CD4-positive, alpha-beta T cell (primary cell): ENCODE data around the gene BAZ1B. TPM values are rescaled to one million over a fixed set of nuclear protein-coding genes. Genes with fewer than 3 reads are reported as not detected.
A peak's percentile ranks its signal among the peaks of the same experiment; 100 is the strongest.
"Not testable (repeated sequence)": the region's sequence is repeated elsewhere in the genome, so short reads cannot be mapped to it uniquely, and the experiment has no call there.

Experiments
- ATAC-seq: fragments of 200-7000 bp; cut with Tn5 transposase; one replicate; pipeline ENCODE4 v1.10.0; 2022; ENCODE audit warnings: mild to moderate bottlenecking; ENCODE audit not compliant: poor library complexity
- CTCF ChIA-PET: fragments of 350-600 bp; sonication (Branson Sonifier 250); formaldehyde crosslinking; loops from one replicate; lab custom pipeline; 2021; ENCODE audit warnings: antibody characterized with exemption, inconsistent platforms; lab: Charles Lee
- POLR2A ChIA-PET: fragments of 350-600 bp; sonication (Branson Sonifier 250); formaldehyde crosslinking; loops from one replicate; lab custom pipeline; 2021; ENCODE audit warnings: antibody characterized with exemption, inconsistent platforms; lab: Charles Lee
- DNase-seq, 14 experiments: peaks; one replicate each; pipeline ENCODE4 v3.0.0-alpha.2; 2013 to 2020; ENCODE audit warnings: mixed read lengths in 2 of 14
- H3K27ac ChIP-seq, 2 donors: one replicate each; pipeline versions ENCODE4 v1.5.1 to v1.7.0; 2013; ENCODE audit warnings: low read length in 2 of 2, low read depth in 1 of 2, mild to moderate bottlenecking in 1 of 2
- H3K27me3 ChIP-seq, 2 experiments: 1 replicate in 1 of 2; 2 replicates in 1 of 2; pipeline versions ENCODE4 v1.6.1 to v1.7.0; 2013; ENCODE audit warnings: low read length in 2 of 2, control low read depth in 1 of 2, mild to moderate bottlenecking in 1 of 2, moderate library complexity in 1 of 2; ENCODE audit not compliant: insufficient read depth in 2 of 2, control insufficient read depth in 1 of 2
- H3K36me3 ChIP-seq: one replicate; pipeline ENCODE4 v1.6.1; 2013; ENCODE audit warnings: low read length, control low read depth; ENCODE audit not compliant: insufficient read depth
- H3K4me1 ChIP-seq: one replicate; pipeline ENCODE4 v1.6.1; 2013; ENCODE audit warnings: low read length, control low read depth; ENCODE audit not compliant: insufficient read depth
- H3K4me3 ChIP-seq: one replicate; pipeline ENCODE4 v1.5.1; 2013; ENCODE audit warnings: mild to moderate bottlenecking, low read length, moderate library complexity
- H3K9me3 ChIP-seq, 2 experiments: 1 replicate in 1 of 2; 2 replicates in 1 of 2; pipeline versions ENCODE4 v1.6.1 to v1.7.0; 2013; ENCODE audit warnings: low read length in 2 of 2, mild to moderate bottlenecking in 2 of 2, control low read depth in 1 of 2, moderate library complexity in 1 of 2; ENCODE audit not compliant: control insufficient read depth in 1 of 2, insufficient read depth in 1 of 2
- H3K27ac Mint-ChIP-seq: one replicate; pipeline ENCODE4 v1.8.0; 2020; ENCODE audit warnings: mixed read lengths
- H3K27me3 Mint-ChIP-seq: one replicate; pipeline ENCODE4 v1.8.0; 2021; ENCODE audit warnings: mixed read lengths
- H3K36me3 Mint-ChIP-seq: one replicate; pipeline ENCODE4 v1.8.0; 2021; ENCODE audit warnings: low read depth, mixed read lengths
- H3K4me1 Mint-ChIP-seq: one replicate; pipeline ENCODE4 v1.8.0; 2021; ENCODE audit warnings: low read depth, mixed read lengths
- H3K4me3 Mint-ChIP-seq: one replicate; pipeline ENCODE4 v1.8.0; 2020; ENCODE audit warnings: mild to moderate bottlenecking, mixed read lengths
- H3K9me3 Mint-ChIP-seq: one replicate; pipeline ENCODE4 v1.8.0; 2020; ENCODE audit warnings: mixed read lengths
- CTCF ChIP-seq: fragments of 200-600 bp; IDR thresholded peaks from one replicate; pipeline ENCODE4 v1.8.0; 2022; ENCODE audit warnings: antibody characterized with exemption, mild to moderate bottlenecking
- intact Hi-C, 2 experiments: fragments of 100-400 bp; cut with DNase I in 1 of 2; cut with micrococcal nuclease in 1 of 2; formaldehyde crosslinking; loops; one replicate each; pipeline versions ENCODE4 v1.15.1 to v1.9.0; 2023 to 2025; cut with DNase I, micrococcal nuclease
- total RNA-seq, 174 experiments: library from RNA in 2 of 174; stranded (reverse) in 2 of 174; gene quantifications; one replicate each; pipeline ENCODE4 v1.2.3 and lab custom pipeline; 2021 to 2026

Gene BAZ1B
- total RNA-seq, 2 experiments from 2014 or later, result 32.8 to 35.5 TPM

GRCh38 chr7:73530800-73531199, 8.7 kb upstream of the BAZ1B start:
- Mint-ChIP-seq H3K9me3 (no peaks in the 10 kb centered on the region), H3K4me3 (no peak overlapping the region), H3K36me3 (peaks cover 5% of the 10 kb centered on the region), H3K27ac (no peak overlapping the region), H3K27me3 (no peaks in the 10 kb centered on the region), H3K4me1 (peaks cover 18% of the 10 kb centered on the region)
- Histone ChIP-seq H3K9me3 (no peaks in the 10 kb centered on the region), H3K4me1 (peaks cover 25% of the 10 kb centered on the region), H3K36me3 (no peaks in the 10 kb centered on the region), H3K27ac (no peak overlapping the region), H3K27me3 (no peaks in the 10 kb centered on the region), H3K4me3 (no peak overlapping the region)
- intact Hi-C loops, result no loop called here
- CTCF ChIA-PET, result no interaction called here
- ATAC-seq, result no peak
- no peak for TF ChIP-seq CTCF
- DNase-seq, result no peak
- POLR2A ChIA-PET, result no interaction called here

DNA sequence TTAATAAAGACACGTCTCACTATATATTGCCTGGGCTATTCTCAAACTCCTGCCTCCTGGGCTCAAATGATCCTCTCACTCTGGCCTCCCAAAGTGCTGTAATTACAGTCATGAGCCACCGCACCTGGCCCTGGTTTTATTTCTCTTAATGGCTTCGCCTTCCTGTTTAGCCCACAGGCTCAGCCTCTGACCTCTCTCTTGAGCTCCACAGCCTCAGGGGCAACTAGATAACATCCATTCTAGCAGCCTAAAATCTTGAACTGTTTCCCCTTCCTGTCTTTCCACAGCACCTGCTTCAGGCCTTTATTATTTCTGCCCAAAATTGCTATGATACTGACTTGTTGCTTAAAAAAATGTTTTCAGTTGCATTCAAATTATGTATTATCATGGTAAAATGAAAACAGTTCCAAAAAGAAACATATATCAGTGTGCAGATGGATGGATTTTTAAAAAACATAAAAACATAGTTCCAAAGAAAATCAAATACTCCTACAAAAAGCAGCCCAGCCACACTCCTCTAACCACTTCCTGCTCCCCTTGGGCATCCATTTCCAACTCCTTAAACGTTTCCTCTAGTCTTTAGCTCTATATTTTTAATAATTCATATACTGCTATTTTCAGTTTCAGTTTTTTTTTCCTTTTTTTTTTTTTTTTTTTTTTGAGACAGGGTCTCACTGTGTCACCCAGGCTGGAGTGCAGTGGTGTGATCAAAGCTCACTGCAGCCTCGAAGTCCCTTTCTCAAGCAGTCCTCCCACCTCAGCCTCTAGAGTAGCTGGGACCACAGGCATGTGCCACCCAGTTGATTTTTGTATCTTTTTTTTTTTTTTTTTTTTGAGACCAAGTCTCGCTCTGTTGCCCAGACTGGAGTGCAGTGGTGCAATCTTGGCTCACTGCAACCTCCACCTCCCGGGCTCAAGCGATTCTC, 5.1 kb upstream of the BAZ1B start:
- Mint-ChIP-seq H3K27me3 (no peaks in the 10 kb centered on the region), H3K36me3 (peaks cover 8% of the 10 kb centered on the region), H3K4me1 (peaks cover 43% of the 10 kb centered on the region), H3K9me3 (no peaks in the 10 kb centered on the region), H3K4me3 (peak overlapping the region; percentile 75), H3K27ac (peak overlapping the region; percentile 84)
- H3K27ac ChIP-seq, result peak overlapping the region in 1 of 2 donors; percentile 41
- H3K27me3 ChIP-seq, result no peaks in the 10 kb centered on the region
- intact Hi-C loops, result loop anchor here in 1 of 2 experiments (1.0 kb wide), 1 partner anchor 29 kb away; no protein-coding TSS in a partner anchor
- ChIA-PET CTCF (interaction anchor here (0.7 kb wide), 1 partner anchor 93 kb away, joined by 5 read pairs; no protein-coding TSS in a partner anchor), POLR2A (interaction anchor here (0.8 to 1.4 kb wide), 2 partner anchors 30 to 51 kb away, joined by 3 to 9 read pairs; partner anchors contain the start of genes BCL7B and TBL2)
- H3K4me3 ChIP-seq, result no peak overlapping the region
- no peaks in the 10 kb centered on the region for H3K9me3 ChIP-seq
- no peaks in the 10 kb centered on the region for H3K36me3 ChIP-seq
- DNase-seq (peak in 3 of 14 experiments; percentile 10 to 56 (median 37)), ATAC-seq (no peak)
- no peak for TF ChIP-seq CTCF
- peaks cover 47% of the 10 kb centered on the region for H3K4me1 ChIP-seq

GRCh38 chr7:73526158-73526494, 4.0 kb upstream of the BAZ1B start:
- CTCF ChIA-PET, H3K27me3 Mint-ChIP-seq, H3K27me3 ChIP-seq, H3K9me3 ChIP-seq, DNase-seq, H3K9me3 Mint-ChIP-seq, H3K4me3 ChIP-seq, H3K27ac Mint-ChIP-seq, H3K27ac ChIP-seq, H3K4me3 Mint-ChIP-seq, ATAC-seq, H3K36me3 ChIP-seq: not testable (repeated sequence)
- POLR2A ChIA-PET, result interaction anchor here (1.1 to 1.3 kb wide), 2 partner anchors 31 to 697 kb away, joined by 3 to 7 read pairs; partner anchors contain the start of gene BCL7B
- H3K4me1 ChIP-seq, result peaks cover 50% of the 10 kb centered on the region
- Mint-ChIP-seq H3K4me1 (peaks cover 46% of the 10 kb centered on the region), H3K36me3 (peaks cover 12% of the 10 kb centered on the region)
- intact Hi-C loops, result loop anchor here in 1 of 2 experiments (1.0 kb wide), 1 partner anchor 30 kb away; no protein-coding TSS in a partner anchor
